ENCODE data around the gene CDS2.
"Not testable (repeated sequence)": the region's sequence is repeated elsewhere in the genome, so short reads cannot be mapped to it uniquely, and the experiment has no call there.

CDS2 gene

DNA sequence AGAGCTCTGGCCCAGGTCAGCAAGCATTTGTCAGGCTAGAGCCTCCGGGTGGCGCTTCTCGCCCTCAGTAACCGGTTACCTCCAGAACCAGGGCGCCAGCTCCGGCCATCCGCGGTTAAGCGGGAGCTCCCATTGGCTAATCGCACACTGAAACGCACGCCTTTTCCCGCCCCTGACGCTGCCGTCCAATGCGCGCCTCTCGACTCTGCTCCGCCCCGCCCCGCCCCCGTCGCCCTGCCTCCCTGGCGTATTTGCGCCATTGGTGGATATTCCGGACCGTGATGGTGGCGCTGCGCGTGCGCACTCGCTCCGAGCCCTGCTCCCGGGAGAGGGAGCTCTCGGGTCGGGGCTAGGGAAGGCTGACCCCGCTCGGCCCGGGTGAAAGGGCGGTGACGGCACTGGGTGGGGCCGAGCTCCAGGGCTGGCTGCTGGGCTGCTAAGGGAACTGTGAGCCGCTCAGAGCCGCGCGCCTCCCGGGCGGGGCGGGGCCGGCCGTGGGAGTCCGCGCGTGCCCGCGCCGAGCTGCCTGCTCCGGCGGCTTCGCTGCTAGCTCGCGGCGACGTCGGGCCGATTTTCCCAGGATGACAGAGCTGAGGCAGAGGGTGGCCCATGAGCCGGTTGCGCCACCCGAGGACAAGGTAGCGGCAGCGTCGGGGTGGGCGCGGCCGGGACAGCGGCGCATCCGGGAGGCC is at the start of gene CDS2:
CDS2 (plus strand) TSS at position 497 of the 692 bp plus-strand sequence; CDS start at position 582, 85 bp downstream.
- TF ChIP-seq POLR2A (IDR thresholded peaks at IDR 0.05; ENCODE audit: low read depth, low read length): peak; percentile 86

DNA sequence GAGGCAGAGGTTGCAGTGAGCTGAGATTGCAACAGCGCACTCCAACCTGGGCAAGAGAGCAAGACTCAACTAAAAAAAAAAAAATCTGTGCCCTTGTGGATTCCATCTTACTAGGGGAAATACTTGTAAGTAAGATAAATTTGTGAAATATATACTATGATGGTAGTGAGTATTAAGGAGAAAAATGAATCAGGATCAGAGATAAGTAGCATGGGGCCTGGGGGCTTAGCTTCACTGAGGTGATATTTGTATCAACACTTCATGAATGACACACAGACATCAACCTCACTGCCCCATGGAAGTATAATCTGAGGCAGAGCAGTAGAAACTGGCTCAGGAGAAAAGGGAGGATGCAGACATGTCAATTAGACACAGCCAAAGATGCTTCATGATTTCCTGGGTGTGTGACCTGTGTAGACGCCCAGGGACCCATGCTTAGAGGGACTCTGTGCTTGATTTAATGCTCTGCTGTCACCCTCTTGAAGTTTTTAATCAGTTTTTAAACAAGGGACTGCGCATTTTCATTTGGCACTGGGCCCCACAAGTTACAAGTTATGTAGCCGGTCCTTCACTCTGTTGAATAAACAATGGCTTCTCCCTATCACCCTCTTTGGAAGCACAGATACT is 48.9 kb upstream of the CDS2 start:
- FAIRE-seq (no peak), DNase-seq (ENCODE audit: insufficient read length, low spot score) (no peak)
- no peak for TF ChIP-seq POLR2A (IDR thresholded peaks at IDR 0.05; ENCODE audit: low read depth, low read length)

More for the DNA sequence above, at the start of gene CDS2:
- DNase-seq (ENCODE audit: insufficient read length, low spot score) (peak; percentile 94), FAIRE-seq (peak; percentile 57)

DNA sequence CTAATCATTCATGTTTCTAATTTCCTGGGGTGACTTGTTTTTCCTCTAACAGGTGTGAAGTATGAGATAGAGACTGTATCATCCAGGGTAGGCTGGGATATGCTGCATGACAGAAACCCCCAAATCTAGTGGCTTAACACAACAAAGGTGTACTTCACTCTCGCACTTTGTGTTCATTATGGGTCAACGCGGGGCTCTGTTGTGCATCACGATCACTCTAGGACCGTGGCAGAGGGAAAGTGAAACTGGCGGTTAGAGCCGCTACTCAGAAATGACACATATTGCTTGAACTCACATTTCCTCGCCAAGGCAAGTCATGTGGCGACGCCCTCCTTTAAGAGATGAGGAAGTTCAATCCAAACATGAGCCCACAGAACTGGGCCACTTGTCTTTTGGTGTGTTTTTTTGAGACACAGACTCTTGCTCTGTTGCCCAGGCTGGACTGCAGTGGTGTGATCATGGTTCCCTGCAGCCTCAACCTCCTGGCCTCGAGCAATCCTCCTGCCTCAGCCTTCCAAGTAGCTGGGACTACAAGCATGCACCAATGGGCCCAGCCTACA is 48.3 kb upstream of the CDS2 start:
- DNase-seq (ENCODE audit: insufficient read length, low spot score) (peak; percentile 72), FAIRE-seq (peak; percentile 81)
- no peak for TF ChIP-seq POLR2A (IDR thresholded peaks at IDR 0.05; ENCODE audit: low read depth, low read length)

DNA sequence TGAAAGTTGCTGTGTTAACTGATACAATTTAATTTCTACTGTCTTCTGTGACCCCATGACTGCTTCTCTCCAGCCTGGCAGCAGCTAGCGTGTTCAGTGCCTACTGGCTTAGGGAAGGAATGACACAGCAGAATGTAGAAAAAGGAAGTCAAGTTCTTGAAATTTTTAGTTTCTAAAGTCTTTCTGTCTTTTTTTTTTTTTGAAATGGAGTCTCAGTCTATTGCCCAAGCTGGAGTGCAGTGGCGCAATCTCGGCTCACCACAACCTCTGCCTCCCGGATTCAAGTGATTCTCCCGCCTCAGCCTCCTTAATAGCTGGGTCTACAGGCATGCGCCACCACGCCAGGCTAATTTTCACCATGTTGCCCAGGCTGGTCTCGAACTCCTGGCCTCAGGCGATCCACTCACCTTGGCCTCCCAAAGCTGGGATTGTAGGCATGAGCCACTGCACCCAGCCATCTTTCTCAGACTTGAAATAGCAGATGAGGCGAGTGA is 46.4 kb upstream of the CDS2 start:
- no peak for DNase-seq (ENCODE audit: insufficient read length, low spot score)
- FAIRE-seq: no peak
- TF ChIP-seq POLR2A (IDR thresholded peaks at IDR 0.05; ENCODE audit: low read depth, low read length): no peak

DNA sequence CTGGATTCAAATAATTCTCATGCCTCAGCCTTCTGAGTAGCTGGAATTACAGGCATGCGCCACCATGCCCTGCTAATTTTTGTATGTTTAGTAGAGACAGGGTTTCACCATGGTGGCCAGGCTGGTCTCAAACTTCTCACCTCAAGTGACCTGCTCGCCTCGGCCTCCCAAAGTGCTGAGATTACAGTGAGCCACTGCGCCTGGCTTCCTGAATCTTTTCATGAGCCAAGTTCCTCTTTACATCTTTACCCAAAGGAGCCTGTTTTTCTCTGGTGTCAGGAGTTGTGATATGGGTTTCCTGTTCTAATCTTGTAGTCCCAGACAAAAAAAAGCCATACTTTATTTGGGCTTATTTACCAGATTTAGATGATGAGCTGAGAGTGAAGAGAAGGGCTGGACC is 41.4 kb upstream of the CDS2 start:
- FAIRE-seq: no peak
- no peak for DNase-seq (ENCODE audit: insufficient read length, low spot score)
- TF ChIP-seq POLR2A (IDR thresholded peaks at IDR 0.05; ENCODE audit: low read depth, low read length): no peak

DNA sequence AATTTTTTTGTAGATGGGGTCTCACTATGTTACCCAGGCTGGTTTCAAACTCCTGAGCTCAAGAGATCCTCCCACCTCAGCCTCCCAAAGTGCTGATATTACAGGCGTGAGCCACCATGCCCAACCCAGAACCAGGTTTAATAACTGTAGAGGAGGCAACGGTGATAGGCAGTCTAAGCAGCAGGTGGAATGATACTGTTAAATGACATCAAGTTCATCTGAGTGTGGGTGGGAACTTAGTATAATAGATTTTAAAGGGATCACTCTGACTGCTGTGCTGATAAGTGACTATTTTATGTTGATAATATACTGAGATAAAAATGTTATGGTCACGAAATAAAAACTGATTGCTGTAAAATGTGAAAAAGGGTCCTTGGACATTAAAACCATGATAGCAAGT is 38.1 kb upstream of the CDS2 start:
- DNase-seq (ENCODE audit: insufficient read length, low spot score) (no peak), FAIRE-seq (no peak)
- no peak for TF ChIP-seq POLR2A (IDR thresholded peaks at IDR 0.05; ENCODE audit: low read depth, low read length)

DNA sequence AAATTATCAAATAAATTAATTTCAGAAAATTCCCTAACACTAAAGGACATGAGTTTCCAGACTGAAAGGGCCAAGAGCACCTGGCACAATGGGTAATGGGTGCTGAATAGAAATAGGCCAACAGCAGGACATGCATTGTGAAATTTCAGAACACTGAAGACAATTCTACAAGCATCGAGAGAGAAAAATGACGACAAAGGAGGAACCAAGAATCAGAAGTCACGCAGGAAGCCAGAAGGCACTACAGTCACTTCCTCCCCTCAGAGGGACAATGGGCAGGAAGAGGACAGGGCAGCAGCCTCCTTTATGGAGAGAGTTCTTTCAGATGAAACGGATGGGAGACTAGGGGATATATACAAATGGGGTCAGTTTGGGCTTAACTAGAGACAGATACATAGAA is 36.6 kb upstream of the CDS2 start:
- no peak for DNase-seq (ENCODE audit: insufficient read length, low spot score)
- TF ChIP-seq POLR2A (IDR thresholded peaks at IDR 0.05; ENCODE audit: low read depth, low read length): no peak
- FAIRE-seq: no peak

DNA sequence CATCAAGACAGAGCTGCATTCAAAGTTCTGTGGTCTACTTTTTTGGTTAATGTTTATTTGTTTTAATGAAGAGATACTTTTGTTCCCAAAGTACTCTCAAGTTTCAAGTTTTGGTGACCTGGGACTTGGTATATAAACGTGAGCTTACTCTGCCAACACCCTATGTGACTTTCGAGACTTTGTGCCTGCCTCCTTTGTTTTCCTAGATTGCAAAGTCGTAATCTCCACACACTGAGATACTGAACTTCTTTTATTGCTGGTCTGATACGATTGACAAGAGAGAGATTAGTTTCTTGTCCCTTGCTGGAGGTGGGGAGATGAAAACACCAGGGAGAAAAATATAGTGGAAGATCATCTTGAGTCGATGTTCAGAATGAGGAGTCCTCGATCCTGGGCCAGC is 34.9 kb upstream of the CDS2 start:
- DNase-seq (ENCODE audit: insufficient read length, low spot score) (no peak), FAIRE-seq (no peak)
- no peak for TF ChIP-seq POLR2A (IDR thresholded peaks at IDR 0.05; ENCODE audit: low read depth, low read length)

DNA sequence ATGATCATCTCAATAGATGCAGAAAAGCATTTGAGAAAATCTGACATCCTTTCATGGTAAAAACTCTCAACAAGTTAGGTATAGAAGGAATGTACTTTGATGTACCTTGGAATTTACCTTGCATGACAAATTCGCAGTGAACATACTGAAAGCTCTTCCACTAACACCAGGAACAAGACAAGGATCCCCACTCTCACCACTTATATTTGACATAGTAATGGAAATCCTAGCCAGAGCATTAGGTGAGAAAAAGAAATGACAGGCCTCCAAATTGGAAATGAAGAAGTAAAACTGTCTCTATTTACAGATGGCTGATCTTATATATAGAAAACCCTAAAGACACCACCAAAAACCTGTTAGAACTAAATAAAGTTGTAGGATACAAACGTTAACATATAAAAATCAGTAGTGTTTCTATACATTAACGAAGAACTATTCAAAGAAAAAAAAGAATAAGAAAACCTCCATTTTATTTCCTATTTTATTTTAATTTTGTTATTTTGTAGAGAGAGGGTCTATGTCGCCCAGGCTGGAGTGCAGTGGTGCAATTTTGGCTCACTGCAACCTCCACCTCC is 34.0 kb upstream of the CDS2 start:
- FAIRE-seq: no peak
- no peak for TF ChIP-seq POLR2A (IDR thresholded peaks at IDR 0.05; ENCODE audit: low read depth, low read length)
- DNase-seq (ENCODE audit: insufficient read length, low spot score): no peak

DNA sequence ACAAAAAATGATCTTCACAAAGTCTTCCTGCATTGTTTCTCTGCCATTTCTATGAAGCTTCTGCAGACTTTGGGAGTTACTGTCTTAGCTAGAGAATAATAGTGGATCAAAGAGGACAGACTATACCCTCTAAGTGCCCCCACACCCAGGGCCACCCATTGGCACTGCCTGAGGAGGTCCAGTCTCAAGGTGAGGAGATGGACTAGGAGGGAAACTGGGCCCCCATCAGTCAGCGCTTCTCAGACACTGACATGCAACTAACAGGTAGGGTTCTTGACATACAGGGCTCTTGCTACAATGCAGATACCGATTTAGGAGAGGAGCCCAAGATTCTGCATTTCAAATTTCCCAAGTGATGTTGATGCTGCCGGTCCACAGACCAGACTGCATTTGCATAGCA is 31.4 kb upstream of the CDS2 start:
- no peak for TF ChIP-seq POLR2A (IDR thresholded peaks at IDR 0.05; ENCODE audit: low read depth, low read length)
- no peak for DNase-seq (ENCODE audit: insufficient read length, low spot score)
- no peak for FAIRE-seq

DNA sequence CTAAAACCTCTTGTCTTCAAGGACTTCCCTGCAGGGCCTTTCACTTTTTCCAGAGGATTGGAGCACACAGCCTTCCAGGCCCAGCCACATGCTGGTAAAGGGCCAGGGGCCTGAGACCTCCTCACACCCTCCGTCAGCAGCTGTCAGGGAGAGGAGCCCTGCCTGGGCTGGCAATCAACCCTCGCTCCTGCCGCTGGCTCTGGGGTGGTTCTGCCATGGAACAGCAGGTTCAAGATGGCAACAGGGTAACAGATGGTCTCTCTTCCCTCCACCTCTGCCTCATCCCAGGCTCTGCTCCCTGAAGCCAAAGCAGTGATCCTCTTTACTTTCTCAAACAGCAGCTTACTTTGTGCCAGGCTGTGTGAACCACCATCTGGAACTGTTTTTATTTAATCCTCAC is 30.9 kb upstream of the CDS2 start:
- no peak for TF ChIP-seq POLR2A (IDR thresholded peaks at IDR 0.05; ENCODE audit: low read depth, low read length)
- FAIRE-seq: no peak

DNA sequence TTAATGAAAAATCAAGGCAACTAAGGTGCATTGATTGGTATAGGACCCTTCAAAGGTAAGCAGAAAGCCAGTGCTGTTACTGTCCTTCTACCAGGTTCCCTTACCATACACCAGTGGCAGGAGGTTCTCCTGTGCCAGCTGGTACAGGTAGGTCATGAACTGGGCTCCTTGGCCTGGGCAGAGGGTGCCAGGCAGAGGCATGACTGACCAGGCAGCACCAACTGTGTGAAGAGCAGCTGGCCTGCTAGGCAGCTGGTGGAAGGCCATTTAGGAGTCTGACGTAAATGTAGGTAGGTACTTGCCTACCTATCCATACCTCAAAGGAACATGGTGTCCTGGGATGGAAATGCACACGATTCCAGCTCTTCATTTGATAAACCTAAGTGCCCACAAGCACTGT is 30.3 kb upstream of the CDS2 start:
- FAIRE-seq (no peak), DNase-seq (ENCODE audit: insufficient read length, low spot score) (no peak)
- TF ChIP-seq POLR2A (IDR thresholded peaks at IDR 0.05; ENCODE audit: low read depth, low read length): no peak

More for the DNA sequence above, 30.9 kb upstream of the CDS2 start:
- DNase-seq (ENCODE audit: insufficient read length, low spot score): no peak

DNA sequence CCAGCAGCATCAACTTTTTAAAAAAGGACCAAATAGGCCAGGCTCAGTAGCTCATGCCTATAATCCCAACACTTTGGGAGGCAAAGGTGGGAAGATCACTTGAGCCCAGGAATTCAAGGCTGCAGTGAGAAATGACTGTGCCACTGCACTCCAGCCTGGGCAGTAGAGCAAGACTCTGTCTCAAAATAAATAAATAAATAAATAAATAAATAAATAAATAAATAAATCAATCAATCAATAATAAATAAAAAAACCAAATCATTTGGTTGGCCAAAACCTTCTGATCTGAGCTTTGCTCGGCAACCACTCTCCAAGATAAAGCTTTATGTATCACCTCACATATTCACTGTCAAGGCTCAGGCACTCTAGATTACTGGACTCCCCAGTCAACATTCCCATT is 27.8 kb upstream of the CDS2 start:
- not testable (repeated sequence) for FAIRE-seq; DNase-seq (ENCODE audit: insufficient read length, low spot score)

DNA sequence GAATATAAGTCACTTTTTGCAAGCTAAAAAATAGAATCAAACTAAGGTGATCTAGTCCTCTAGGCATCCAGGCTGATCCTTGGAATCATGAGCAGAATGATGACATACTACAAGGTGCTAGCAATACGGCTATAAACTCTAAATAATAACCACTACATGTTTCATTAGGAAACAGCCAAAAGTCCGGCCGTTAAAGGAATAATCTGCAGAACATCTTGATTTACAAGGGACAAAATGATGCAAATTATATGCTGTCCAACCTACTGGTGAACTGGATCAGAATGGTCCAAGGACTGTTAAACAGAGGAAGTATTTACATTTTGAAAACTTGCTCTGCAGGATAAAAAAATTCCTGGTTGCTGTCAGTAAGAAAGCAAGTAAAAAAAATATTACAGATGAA is 26.9 kb upstream of the CDS2 start:
- not testable (repeated sequence) for FAIRE-seq; DNase-seq (ENCODE audit: insufficient read length, low spot score)

All from H54 (cell line).